GM12878 (cell line): ENCODE measurements around the gene DUSP8. TPM values are rescaled to one million over a fixed set of nuclear protein-coding genes. Genes with fewer than 3 reads are reported as not detected.

Experiments
- ATAC-seq: fragments of 200-7000 bp; cut with Tn5 transposase; 3 replicates; pipeline ENCODE4 v1.9.1; 2020; ENCODE audit warnings: mild to moderate bottlenecking, moderate library complexity
- BruUV-seq: library from RNA; stranded (reverse); fragments of 400-500 nt; replicated peaks from 2 replicates; lab custom pipeline; 2021; lab: Mats Ljungman, UMichigan
- CTCF ChIA-PET: fragments of 300-600 bp; sonication (Branson Sonifier 250); formaldehyde crosslinking; extraction: SDS; loops from one replicate; lab custom pipeline; 2021; ENCODE audit warnings: inconsistent platforms; lab: Yijun Ruan, JAX
- POLR2A ChIA-PET: fragments of 350-600 bp; formaldehyde crosslinking; extraction: SDS; loops from one replicate; lab custom pipeline; 2021; ENCODE audit warnings: inconsistent platforms; lab: Charles Lee
- RAD21 ChIA-PET: fragments of 300-600 bp; sonication (Branson Sonifier 250); formaldehyde crosslinking; loops from one replicate; lab custom pipeline; 2023; ENCODE audit warnings: antibody characterized with exemption; ENCODE audit not compliant: unreplicated experiment; lab: Charles Lee
- SMC1A ChIA-PET: fragments of 300-600 bp; sonication (Branson Sonifier 250); formaldehyde crosslinking; loops from one replicate; lab custom pipeline; 2023; ENCODE audit not compliant: unreplicated experiment, uncharacterized antibody; lab: Charles Lee
- DNase-seq: peaks from one replicate; pipeline ENCODE4 v3.0.0-alpha.2; 2011; ENCODE audit warnings: low read depth, low spot score
- FAIRE-seq: peaks from 3 replicates; lab custom pipeline; 2011; peaks lifted over from hg19 to GRCh38; lab: Jason Lieb, UNC
- H2AFZ ChIP-seq: 2 replicates; pipeline ENCODE4 v1.6.0; 2011; ENCODE audit warnings: low read depth, low read length, control low read depth; ENCODE audit not compliant: control insufficient read depth
- H3K27ac ChIP-seq: 2 replicates; pipeline ENCODE4 v1.5.1; 2011; ENCODE audit warnings: control low read depth; ENCODE audit not compliant: control insufficient read depth, insufficient read depth
- H3K27me3 ChIP-seq, 2 experiments: replicated peaks in 1 of 2; 2 replicates each; pipeline versions ENCODE4 v1.6.0 to v1.6.1; 2011; ENCODE audit warnings: low read length in 1 of 2; ENCODE audit not compliant: control insufficient read depth in 2 of 2, insufficient read depth in 2 of 2
- H3K36me3 ChIP-seq, 2 experiments: 2 replicates each; pipeline ENCODE4 v1.5.1; 2011; ENCODE audit warnings: low read length in 1 of 2; ENCODE audit not compliant: control insufficient read depth in 2 of 2, insufficient read depth in 2 of 2
- H3K4me1 ChIP-seq: 2 replicates; pipeline ENCODE4 v1.6.1; 2011; ENCODE audit warnings: mild to moderate bottlenecking, low read length, moderate library complexity, mixed read lengths; ENCODE audit not compliant: control insufficient read depth, insufficient read depth
- H3K4me2 ChIP-seq: 2 replicates; pipeline ENCODE4 v1.6.0; 2011; ENCODE audit warnings: control low read depth; ENCODE audit not compliant: control insufficient read depth, insufficient read depth
- H3K4me3 ChIP-seq: fragments of 200-600 bp; sonication (generic); 2 replicates; pipeline ENCODE4 v1.5.1; 2016
- H3K79me2 ChIP-seq: 2 replicates; pipeline ENCODE4 v1.6.0; 2011; ENCODE audit warnings: low read length; ENCODE audit not compliant: control insufficient read depth, insufficient read depth
- H3K9ac ChIP-seq: 2 replicates; pipeline ENCODE4 v1.8.0; 2011; ENCODE audit warnings: low read length, control low read depth, mixed read lengths; ENCODE audit not compliant: control insufficient read depth, insufficient read depth
- H3K9me3 ChIP-seq: replicated peaks from 3 replicates; pipeline ENCODE4 v1.5.1; 2011; ENCODE audit warnings: mild to moderate bottlenecking, low read length; ENCODE audit not compliant: control insufficient read depth, insufficient read depth
- H4K20me1 ChIP-seq: 2 replicates; pipeline ENCODE4 v1.6.0; 2011; ENCODE audit not compliant: control insufficient read depth, insufficient read depth
- BHLHE40 ChIP-seq, 2 experiments: fragments of 450-650 bp in 1 of 2; IDR thresholded peaks; 2 replicates each; pipeline ENCODE4 v1.6.1; 2011 to 2017; ENCODE audit warnings: low read depth in 2 of 2, borderline replicate concordance in 1 of 2, improper control_type of control experiment in 1 of 2, low read length in 1 of 2, mild to moderate bottlenecking in 1 of 2
- MEF2B ChIP-seq: fragments of 450-650 bp; IDR thresholded peaks from 2 replicates; pipeline ENCODE4 v1.6.1; 2018; ENCODE audit warnings: mild to moderate bottlenecking, moderate library complexity; ENCODE audit not compliant: partially characterized antibody, poor library complexity, severe bottlenecking
- ZNF384 ChIP-seq: IDR thresholded peaks from 2 replicates; pipeline ENCODE4 v1.6.1; 2012; ENCODE audit warnings: low read depth, mild to moderate bottlenecking, low read length, improper control_type of control experiment, borderline replicate concordance
- ZSCAN29 ChIP-seq: fragments of 450-650 bp; IDR thresholded peaks from 2 replicates; pipeline ENCODE4 v1.6.1; 2017; ENCODE audit warnings: mild to moderate bottlenecking, moderate library complexity
- WGBS: methylation state at CpG from one replicate; pipeline ENCODE4 v1.1.6; 2016; ENCODE audit warnings: low lambda C conversion rate; ENCODE audit not compliant: insufficient replicate concordance, insufficient coverage; ENCODE audit errors: missing lambda C conversion rate; 5-methylcytosine and 5-hydroxymethylcytosine counted together
- in situ Hi-C: fragments of 300-500 bp; cut with MboI; formaldehyde crosslinking; loops from 9 replicates; pipeline ENCODE4 v1.14.3; 2018; ENCODE audit warnings: mixed read lengths
- intact Hi-C: fragments of 100-400 bp; cut with micrococcal nuclease; formaldehyde crosslinking; loops from one replicate; pipeline ENCODE4 v1.14.2; 2022; ENCODE audit not compliant: unreplicated experiment
- polyA plus RNA-seq, 11 experiments: library from polyadenylated mRNA; depleted of rRNA in 4 of 11; unstranded in 6 of 11; stranded (reverse) in 5 of 11; fragments of >200 nt; fragmentation: Nextera tagmentation in 4 of 11; fragmentation: Illumina TruSeq in 1 of 11; extraction: Ambion mirVana in 4 of 11; extraction: Trizol in 1 of 11; gene quantifications; 1 replicate in 1 of 11; 2 replicates in 10 of 11; pipeline versions ENCODE4 v1.2.1 to v1.2.3, GENCODE V29; 2011 to 2016; ENCODE audit warnings: inconsistent platforms in 2 of 11, missing spikeins in 2 of 11, low read depth in 1 of 11
- total RNA-seq, 4 experiments: library from RNA; depleted of rRNA in 3 of 4; stranded (reverse); fragments of >200 nt in 3 of 4; fragmentation: Illumina TruSeq in 1 of 4; extraction: Trizol in 1 of 4; gene quantifications; 2 replicates each; pipeline versions ENCODE4 v1.2.1 to v1.2.3, GENCODE V29; 2013 to 2021
- TF ChIP-seq, protein P1 (sequence below): fragments of 450-650 bp; IDR thresholded peaks from 2 replicates; pipeline ENCODE4 v1.6.1; 2014; ENCODE audit warnings: mild to moderate bottlenecking
- TF ChIP-seq, protein P2 (sequence below): IDR thresholded peaks from 2 replicates; pipeline ENCODE4 v1.6.1; 2012; ENCODE audit warnings: low read depth, low read length, improper control_type of control experiment
- TF ChIP-seq, protein P3 (sequence below): fragments of 450-650 bp; conservative IDR thresholded peaks from 2 replicates; pipeline ENCODE4 v1.6.1; 2017; ENCODE audit warnings: mild to moderate bottlenecking, moderate library complexity

DUSP8 gene
- total and polyA plus RNA-seq, 10 of the 15 experiments (the other 5 are each of a cell fraction or from before 2014, with no cell fraction given): 0.04 to 1.7 (median 0.26) TPM; not detected in 6

DNA sequence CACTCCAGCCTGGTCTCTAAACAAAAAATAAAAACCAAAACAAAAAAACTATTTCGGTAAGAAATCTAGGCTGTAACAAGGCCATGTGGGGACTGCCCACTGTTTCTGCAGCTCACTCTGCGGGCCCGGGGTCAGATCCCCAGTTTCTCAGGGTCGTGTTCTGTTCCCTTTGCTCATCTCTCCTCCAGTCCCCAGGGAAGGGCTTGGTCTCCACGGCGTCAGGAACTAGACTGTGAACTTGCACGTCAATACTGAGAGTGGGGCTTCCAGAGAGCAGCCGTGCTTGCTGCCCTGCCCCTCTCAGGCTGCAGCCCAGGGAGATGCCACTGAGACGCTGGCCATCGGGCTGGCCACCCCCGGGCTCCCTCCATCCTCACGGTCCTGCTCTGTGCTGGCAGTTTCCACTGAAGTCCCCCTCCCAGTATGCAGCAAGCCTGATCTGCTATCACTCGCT, 51.8 kb downstream of the DUSP8 start:
- Histone ChIP-seq H3K36me3 (peaks cover 0 to 1% of the 10 kb centered on the region in 2 experiments; a peak in 1 of 4 replicates), H3K9me3 (no peaks in the 10 kb centered on the region), H3K4me3 (no peak overlapping the region), H3K4me1 (peaks cover 10% of the 10 kb centered on the region), H3K9ac (no peak overlapping the region), H3K27me3 (no peaks in the 10 kb centered on the region), H4K20me1 (no peaks in the 10 kb centered on the region; the same call in 1 of the 2 replicates), H3K4me2 (0 out of 2 replicates have a peak overlapping the region, but pooled peaks have one; percentile 28), H3K27ac (no peak overlapping the region), H3K79me2 (peaks cover 7% of the 10 kb centered on the region), H2AFZ (no peak overlapping the region)
- no TSS peak for BruUV-seq
- RAD21 ChIA-PET: interaction anchor here (1.2 to 2.1 kb wide), 3 partner anchors 54 to 258 kb away, joined by 3 to 11 read pairs (median 4); no protein-coding TSS in a partner anchor
- no peak for DNase-seq
- SMC1A ChIA-PET: no interaction called here
- in situ Hi-C loops: no loop called here
- intact Hi-C loops: no loop called here
- ATAC-seq: no peak
- TF ChIP-seq MEF2B (peak; percentile 78), ZNF384 (no peak), BHLHE40 (IDR thresholded peaks at IDR 0.05; ENCODE audit: borderline replicate concordance in 1 of 2, low read depth in 2 of 2, low read length in 1 of 2) (no peak), ZSCAN29 (no peak)
- TF ChIP-seq, protein P1, sequence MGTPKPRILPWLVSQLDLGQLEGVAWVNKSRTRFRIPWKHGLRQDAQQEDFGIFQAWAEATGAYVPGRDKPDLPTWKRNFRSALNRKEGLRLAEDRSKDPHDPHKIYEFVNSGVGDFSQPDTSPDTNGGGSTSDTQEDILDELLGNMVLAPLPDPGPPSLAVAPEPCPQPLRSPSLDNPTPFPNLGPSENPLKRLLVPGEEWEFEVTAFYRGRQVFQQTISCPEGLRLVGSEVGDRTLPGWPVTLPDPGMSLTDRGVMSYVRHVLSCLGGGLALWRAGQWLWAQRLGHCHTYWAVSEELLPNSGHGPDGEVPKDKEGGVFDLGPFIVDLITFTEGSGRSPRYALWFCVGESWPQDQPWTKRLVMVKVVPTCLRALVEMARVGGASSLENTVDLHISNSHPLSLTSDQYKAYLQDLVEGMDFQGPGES: no peak
- TF ChIP-seq, protein P2, sequence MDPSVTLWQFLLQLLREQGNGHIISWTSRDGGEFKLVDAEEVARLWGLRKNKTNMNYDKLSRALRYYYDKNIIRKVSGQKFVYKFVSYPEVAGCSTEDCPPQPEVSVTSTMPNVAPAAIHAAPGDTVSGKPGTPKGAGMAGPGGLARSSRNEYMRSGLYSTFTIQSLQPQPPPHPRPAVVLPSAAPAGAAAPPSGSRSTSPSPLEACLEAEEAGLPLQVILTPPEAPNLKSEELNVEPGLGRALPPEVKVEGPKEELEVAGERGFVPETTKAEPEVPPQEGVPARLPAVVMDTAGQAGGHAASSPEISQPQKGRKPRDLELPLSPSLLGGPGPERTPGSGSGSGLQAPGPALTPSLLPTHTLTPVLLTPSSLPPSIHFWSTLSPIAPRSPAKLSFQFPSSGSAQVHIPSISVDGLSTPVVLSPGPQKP: no peak
- TF ChIP-seq, protein P3, sequence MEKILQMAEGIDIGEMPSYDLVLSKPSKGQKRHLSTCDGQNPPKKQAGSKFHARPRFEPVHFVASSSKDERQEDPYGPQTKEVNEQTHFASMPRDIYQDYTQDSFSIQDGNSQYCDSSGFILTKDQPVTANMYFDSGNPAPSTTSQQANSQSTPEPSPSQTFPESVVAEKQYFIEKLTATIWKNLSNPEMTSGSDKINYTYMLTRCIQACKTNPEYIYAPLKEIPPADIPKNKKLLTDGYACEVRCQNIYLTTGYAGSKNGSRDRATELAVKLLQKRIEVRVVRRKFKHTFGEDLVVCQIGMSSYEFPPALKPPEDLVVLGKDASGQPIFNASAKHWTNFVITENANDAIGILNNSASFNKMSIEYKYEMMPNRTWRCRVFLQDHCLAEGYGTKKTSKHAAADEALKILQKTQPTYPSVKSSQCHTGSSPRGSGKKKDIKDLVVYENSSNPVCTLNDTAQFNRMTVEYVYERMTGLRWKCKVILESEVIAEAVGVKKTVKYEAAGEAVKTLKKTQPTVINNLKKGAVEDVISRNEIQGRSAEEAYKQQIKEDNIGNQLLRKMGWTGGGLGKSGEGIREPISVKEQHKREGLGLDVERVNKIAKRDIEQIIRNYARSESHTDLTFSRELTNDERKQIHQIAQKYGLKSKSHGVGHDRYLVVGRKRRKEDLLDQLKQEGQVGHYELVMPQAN: no peak
- CTCF ChIA-PET: interaction anchor here (2.0 kb wide), 1 partner anchor 55 kb away, joined by 9 read pairs; no protein-coding TSS in a partner anchor
- POLR2A ChIA-PET: no interaction called here
- 77% methylated on average over 13 of the region's 13 CpGs for WGBS
- FAIRE-seq: no peak
